Neural cell (in vitro differentiated cells): ENCODE results near the gene TICAM2. TPM values are rescaled to one million over a fixed set of nuclear protein-coding genes. Genes with fewer than 3 reads are reported as not detected.
A peak's percentile ranks its signal among the peaks of the same experiment; 100 is the strongest.

ENCODE experiments used
- H2AFZ ChIP-seq: fragments of 200-600, 300-800 bp; sonication (generic), shearing (Covaris generic); 2 replicates; pipeline ENCODE4 v1.6.0; 2014; ENCODE audit warnings: low read depth, mild to moderate bottlenecking, antibody characterized with exemption, low read length, moderate library complexity
- H3F3A ChIP-seq: fragments of 200-600 bp; shearing (Covaris generic); 2 replicates; pipeline ENCODE4 v1.6.1; 2016; ENCODE audit warnings: mild to moderate bottlenecking, moderate library complexity, mixed read lengths, antibody characterized with exemption, low read length; ENCODE audit not compliant: insufficient read depth, poor library complexity, severe bottlenecking
- H3K27ac ChIP-seq: fragments of 200-600, 300-800 bp; sonication (generic), shearing (Covaris generic); 2 replicates; pipeline ENCODE4 v1.5.1; 2014; ENCODE audit warnings: mild to moderate bottlenecking, low read length, moderate library complexity
- H3K27me3 ChIP-seq: fragments of 300-800, 200-600 bp; sonication (generic), shearing (Covaris generic); 2 replicates; pipeline ENCODE4 v1.6.0; 2014; ENCODE audit warnings: mild to moderate bottlenecking, low read depth, low read length, moderate library complexity; ENCODE audit not compliant: insufficient read depth
- H3K36me3 ChIP-seq: fragments of 300-800, 200-600 bp; sonication (generic), shearing (Covaris generic); 2 replicates; pipeline ENCODE4 v1.5.1; 2014; ENCODE audit warnings: mild to moderate bottlenecking, antibody characterized with exemption, low read length, moderate library complexity; ENCODE audit not compliant: insufficient read depth
- H3K4me2 ChIP-seq: fragments of 300-800, 200-600 bp; sonication (generic), shearing (Covaris generic); 2 replicates; pipeline ENCODE4 v1.6.0; 2014; ENCODE audit warnings: mild to moderate bottlenecking, low read length
- H3K4me3 ChIP-seq: fragments of 300-800, 200-600 bp; sonication (generic), shearing (Covaris generic); 2 replicates; pipeline ENCODE4 v1.5.1; 2014; ENCODE audit warnings: mild to moderate bottlenecking, low read length, moderate library complexity
- H3K79me2 ChIP-seq: fragments of 200-600 bp; shearing (Covaris generic); replicated peaks from 2 replicates; pipeline ENCODE4 v1.6.0; 2014; ENCODE audit warnings: mild to moderate bottlenecking, low read length, moderate library complexity; ENCODE audit not compliant: insufficient read depth
- H3K9ac ChIP-seq: fragments of 300-800, 200-600 bp; sonication (generic), shearing (Covaris generic); 2 replicates; pipeline ENCODE4 v1.6.1; 2016; ENCODE audit warnings: mild to moderate bottlenecking, low read length, mixed read lengths
- H3K9me2 ChIP-seq: fragments of 200-600 bp; shearing (Covaris generic); 2 replicates; pipeline ENCODE4 v1.6.1; 2016; ENCODE audit warnings: mild to moderate bottlenecking, low read length, mixed read lengths; ENCODE audit not compliant: insufficient read depth
- H3K9me3 ChIP-seq: fragments of 200-600, 300-800 bp; sonication (generic), shearing (Covaris generic); 2 replicates; pipeline ENCODE4 v1.6.1; 2016; ENCODE audit warnings: mild to moderate bottlenecking, mixed run types, low read length, moderate library complexity, mixed read lengths
- H4K20me1 ChIP-seq: fragments of 200-600 bp; shearing (Covaris generic); 2 replicates; pipeline ENCODE4 v1.6.1; 2016; ENCODE audit warnings: mild to moderate bottlenecking, mixed run types; ENCODE audit not compliant: insufficient read depth
- EP300 ChIP-seq: fragments of 450-650 bp; conservative IDR thresholded peaks from 2 replicates; pipeline ENCODE4 v1.6.1; 2014; ENCODE audit warnings: antibody characterized with exemption, mild to moderate bottlenecking, moderate library complexity; ENCODE audit not compliant: poor library complexity, severe bottlenecking
- EZH2 ChIP-seq: fragments of 200-600, 300-800 bp; shearing (Covaris generic), sonication (generic); IDR thresholded peaks from 2 replicates; pipeline ENCODE4 v1.6.1; 2014; ENCODE audit warnings: antibody characterized with exemption, low read length, borderline replicate concordance, mild to moderate bottlenecking; ENCODE audit not compliant: insufficient read depth, poor library complexity, severe bottlenecking
- MXI1 ChIP-seq: fragments of 450-650 bp; conservative IDR thresholded peaks from 2 replicates; pipeline ENCODE4 v1.6.1; 2014; ENCODE audit warnings: antibody characterized with exemption, mild to moderate bottlenecking; ENCODE audit not compliant: poor library complexity, severe bottlenecking
- POLR2AphosphoS5 ChIP-seq: IDR thresholded peaks from 2 replicates; pipeline ENCODE4 v1.6.1; 2012
- RAD21 ChIP-seq: fragments of 450-650 bp; conservative IDR thresholded peaks from 2 replicates; pipeline ENCODE4 v1.6.1; 2014; ENCODE audit warnings: antibody characterized with exemption, mild to moderate bottlenecking, moderate library complexity
- SMC3 ChIP-seq: fragments of 450-650 bp; conservative IDR thresholded peaks from 2 replicates; pipeline ENCODE4 v1.6.1; 2014; ENCODE audit warnings: antibody characterized with exemption, mild to moderate bottlenecking, moderate library complexity; ENCODE audit not compliant: poor library complexity
- TAF1 ChIP-seq: IDR thresholded peaks from 2 replicates; pipeline ENCODE4 v1.6.1; 2012; ENCODE audit warnings: low read depth
- polyA plus RNA-seq: library from polyadenylated mRNA; depleted of rRNA; stranded (reverse); fragments of >200 nt; gene quantifications from 2 replicates; pipeline ENCODE4 v1.2.3, GENCODE V29; 2014
- TF ChIP-seq, protein P1 (sequence below): fragments of 450-650 bp; IDR thresholded peaks from 2 replicates; pipeline ENCODE4 v1.5.1; 2014; ENCODE audit warnings: antibody characterized with exemption, mild to moderate bottlenecking, moderate library complexity; ENCODE audit not compliant: poor library complexity, severe bottlenecking
- TF ChIP-seq, protein P2 (sequence below): IDR thresholded peaks from 2 replicates; pipeline ENCODE4 v1.6.1; 2012; ENCODE audit warnings: borderline replicate concordance

TICAM2 gene
- polyA plus RNA-seq, 1 donor from 2014 or later = not detected

DNA sequence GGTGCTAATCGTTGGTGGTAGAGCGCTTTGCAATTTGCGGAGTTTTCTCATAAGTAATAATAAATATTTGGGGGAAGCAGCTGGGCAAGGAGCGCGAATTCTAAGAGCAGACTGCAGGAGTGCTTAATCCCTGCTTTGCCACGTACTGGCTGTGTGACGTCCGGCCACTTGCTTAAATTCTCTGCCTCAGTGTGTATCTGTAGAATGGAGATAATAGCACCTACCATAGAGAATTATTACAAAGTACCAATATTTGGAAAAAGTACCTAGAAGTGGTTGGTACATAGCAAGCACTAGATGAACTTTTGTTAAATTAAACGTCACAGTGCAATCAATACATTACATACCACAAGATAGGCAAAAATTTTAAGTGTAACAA lies 24.2 kb upstream of the TICAM2 start:
- Histone ChIP-seq H3K27me3 (no peaks in the 10 kb centered on the region), H4K20me1 (no peaks in the 10 kb centered on the region), H3K9me3 (no peaks in the 10 kb centered on the region), H3K9ac (peak overlapping the region; percentile 89), H3K79me2 (peaks cover 39% of the 10 kb centered on the region), H3K36me3 (no peaks in the 10 kb centered on the region), H3K9me2 (no peaks in the 10 kb centered on the region), H3K27ac (peak overlapping the region; percentile 86), H3K4me2 (peak overlapping the region; percentile 87), H3K4me3 (peak overlapping the region; percentile 78), H2AFZ (peak overlapping the region; percentile 73), H3F3A (no peaks in the 10 kb centered on the region)
- TF ChIP-seq POLR2AphosphoS5 (no peak), SMC3 (no peak), EP300 (no peak), EZH2 (no peak), TAF1 (no peak), RAD21 (no peak), MXI1 (no peak)
- TF ChIP-seq, protein P1, sequence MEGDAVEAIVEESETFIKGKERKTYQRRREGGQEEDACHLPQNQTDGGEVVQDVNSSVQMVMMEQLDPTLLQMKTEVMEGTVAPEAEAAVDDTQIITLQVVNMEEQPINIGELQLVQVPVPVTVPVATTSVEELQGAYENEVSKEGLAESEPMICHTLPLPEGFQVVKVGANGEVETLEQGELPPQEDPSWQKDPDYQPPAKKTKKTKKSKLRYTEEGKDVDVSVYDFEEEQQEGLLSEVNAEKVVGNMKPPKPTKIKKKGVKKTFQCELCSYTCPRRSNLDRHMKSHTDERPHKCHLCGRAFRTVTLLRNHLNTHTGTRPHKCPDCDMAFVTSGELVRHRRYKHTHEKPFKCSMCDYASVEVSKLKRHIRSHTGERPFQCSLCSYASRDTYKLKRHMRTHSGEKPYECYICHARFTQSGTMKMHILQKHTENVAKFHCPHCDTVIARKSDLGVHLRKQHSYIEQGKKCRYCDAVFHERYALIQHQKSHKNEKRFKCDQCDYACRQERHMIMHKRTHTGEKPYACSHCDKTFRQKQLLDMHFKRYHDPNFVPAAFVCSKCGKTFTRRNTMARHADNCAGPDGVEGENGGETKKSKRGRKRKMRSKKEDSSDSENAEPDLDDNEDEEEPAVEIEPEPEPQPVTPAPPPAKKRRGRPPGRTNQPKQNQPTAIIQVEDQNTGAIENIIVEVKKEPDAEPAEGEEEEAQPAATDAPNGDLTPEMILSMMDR = no peak
- TF ChIP-seq, protein P2, sequence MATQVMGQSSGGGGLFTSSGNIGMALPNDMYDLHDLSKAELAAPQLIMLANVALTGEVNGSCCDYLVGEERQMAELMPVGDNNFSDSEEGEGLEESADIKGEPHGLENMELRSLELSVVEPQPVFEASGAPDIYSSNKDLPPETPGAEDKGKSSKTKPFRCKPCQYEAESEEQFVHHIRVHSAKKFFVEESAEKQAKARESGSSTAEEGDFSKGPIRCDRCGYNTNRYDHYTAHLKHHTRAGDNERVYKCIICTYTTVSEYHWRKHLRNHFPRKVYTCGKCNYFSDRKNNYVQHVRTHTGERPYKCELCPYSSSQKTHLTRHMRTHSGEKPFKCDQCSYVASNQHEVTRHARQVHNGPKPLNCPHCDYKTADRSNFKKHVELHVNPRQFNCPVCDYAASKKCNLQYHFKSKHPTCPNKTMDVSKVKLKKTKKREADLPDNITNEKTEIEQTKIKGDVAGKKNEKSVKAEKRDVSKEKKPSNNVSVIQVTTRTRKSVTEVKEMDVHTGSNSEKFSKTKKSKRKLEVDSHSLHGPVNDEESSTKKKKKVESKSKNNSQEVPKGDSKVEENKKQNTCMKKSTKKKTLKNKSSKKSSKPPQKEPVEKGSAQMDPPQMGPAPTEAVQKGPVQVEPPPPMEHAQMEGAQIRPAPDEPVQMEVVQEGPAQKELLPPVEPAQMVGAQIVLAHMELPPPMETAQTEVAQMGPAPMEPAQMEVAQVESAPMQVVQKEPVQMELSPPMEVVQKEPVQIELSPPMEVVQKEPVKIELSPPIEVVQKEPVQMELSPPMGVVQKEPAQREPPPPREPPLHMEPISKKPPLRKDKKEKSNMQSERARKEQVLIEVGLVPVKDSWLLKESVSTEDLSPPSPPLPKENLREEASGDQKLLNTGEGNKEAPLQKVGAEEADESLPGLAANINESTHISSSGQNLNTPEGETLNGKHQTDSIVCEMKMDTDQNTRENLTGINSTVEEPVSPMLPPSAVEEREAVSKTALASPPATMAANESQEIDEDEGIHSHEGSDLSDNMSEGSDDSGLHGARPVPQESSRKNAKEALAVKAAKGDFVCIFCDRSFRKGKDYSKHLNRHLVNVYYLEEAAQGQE = no peak

DNA sequence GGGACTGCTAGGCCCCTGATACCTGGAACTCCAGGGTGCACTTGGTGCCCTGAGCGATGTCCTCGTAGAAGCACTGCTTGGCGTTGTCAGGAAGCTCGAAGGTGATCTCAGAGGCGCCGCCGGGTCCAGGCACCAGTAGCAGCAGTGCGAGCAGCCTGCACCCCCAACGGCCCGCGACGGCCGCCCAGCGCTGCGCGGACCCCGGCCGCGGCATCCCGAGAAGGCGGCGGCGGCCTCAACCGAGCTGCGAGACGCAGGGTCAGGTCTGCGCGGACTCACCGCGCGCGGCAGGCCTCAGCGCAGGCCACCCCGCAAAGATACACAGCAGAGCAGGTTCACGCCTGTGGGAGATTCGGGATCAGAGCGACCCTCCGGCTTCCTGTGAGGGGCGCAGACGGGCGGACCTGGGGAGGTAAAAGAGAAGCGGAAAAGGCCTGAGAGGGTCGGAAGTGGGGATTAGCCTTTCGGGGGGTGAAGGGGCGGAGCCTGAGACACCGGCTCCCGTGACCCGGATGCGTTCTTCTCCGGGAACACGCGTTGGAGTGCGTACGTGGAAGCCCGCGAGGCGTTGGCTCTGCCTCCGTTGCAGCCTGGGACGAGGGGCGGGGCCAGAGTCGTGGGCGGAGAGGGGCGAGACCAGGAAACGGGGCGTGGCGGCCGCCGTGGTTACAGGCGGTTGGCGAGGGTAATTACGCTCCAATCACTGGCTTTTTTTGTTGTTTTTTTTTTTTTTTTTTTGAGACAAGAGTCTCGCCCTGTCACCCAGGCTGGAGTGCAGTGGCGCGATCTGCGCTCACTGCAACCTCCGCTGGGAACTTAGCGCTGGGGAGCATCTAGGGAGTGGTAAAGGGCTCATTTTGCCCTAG lies 23.5 kb upstream of the TICAM2 start, which contains the start of gene TMED7:
TMED7 (minus strand) TSS at position 458 of the 866 bp plus-strand sequence; CDS start at position 214, 244 bp downstream.
- H3K9me2 ChIP-seq = no peaks in the 10 kb centered on the region
- no peaks in the 10 kb centered on the region for H3F3A ChIP-seq
- no peaks in the 10 kb centered on the region for H3K9me3 ChIP-seq
- peak within 1 kb of the TSS; percentile 86 for H3K27ac ChIP-seq
- H3K79me2 ChIP-seq = peaks cover 39% of the 10 kb centered on the region
- no peaks in the 10 kb centered on the region for H3K36me3 ChIP-seq
- no peaks in the 10 kb centered on the region for H3K27me3 ChIP-seq
- TF ChIP-seq MXI1 = peak; percentile 85
- TF ChIP-seq EP300 = peak; percentile 27
- peak; percentile 21 for TF ChIP-seq RAD21
- TF ChIP-seq TAF1 = no peak
- TF ChIP-seq POLR2AphosphoS5 = peak; percentile 71
- TF ChIP-seq, protein P1 = no peak
- TF ChIP-seq EZH2 = no peak
- TF ChIP-seq SMC3 = peak; percentile 44
- TF ChIP-seq, protein P2 = peak; percentile 62
- peak within 1 kb of the TSS; percentile 78 for H3K4me3 ChIP-seq
- no peaks in the 10 kb centered on the region for H4K20me1 ChIP-seq
- peak within 1 kb of the TSS; percentile 87 for H3K4me2 ChIP-seq
- peak within 1 kb of the TSS; percentile 89 for H3K9ac ChIP-seq
- peak within 1 kb of the TSS; percentile 73 for H2AFZ ChIP-seq
